H1 (cell line): Measurements from ENCODE around the gene RALGAPA2. TPM values are rescaled to one million over a fixed set of nuclear protein-coding genes. Genes with fewer than 3 reads are reported as not detected.

ENCODE experiments used
- CTCF ChIA-PET: fragments of 300-600 bp; sonication (Branson Sonifier 250); formaldehyde crosslinking; loops from one replicate; lab custom pipeline; 2021; ENCODE audit not compliant: partially characterized antibody; lab: Charles Lee
- POLR2A ChIA-PET: fragments of 300-600 bp; sonication (Branson Sonifier 250); formaldehyde crosslinking; loops from one replicate; lab custom pipeline; 2021; ENCODE audit warnings: inconsistent platforms; ENCODE audit not compliant: partially characterized antibody; lab: Charles Lee
- DNase-seq, 2 experiments: peaks; one replicate each; pipeline versions ENCODE4 v3.0.0 to v3.0.0-alpha.2; 2010 to 2022; ENCODE audit warnings: low spot score in 2 of 2, low read depth in 1 of 2, mixed read lengths in 1 of 2
- FAIRE-seq: peaks from 2 replicates; lab custom pipeline; 2011; peaks lifted over from hg19 to GRCh38; lab: Jason Lieb, UNC
- H2AFZ ChIP-seq: 2 replicates; pipeline ENCODE4 v1.8.1; 2012; ENCODE audit warnings: low read length, inconsistent platforms
- H2AK5ac ChIP-seq: 2 replicates; pipeline ENCODE4 v1.6.1; 2013; ENCODE audit warnings: low read depth, low read length
- H2BK120ac ChIP-seq: replicated peaks from 2 replicates; pipeline ENCODE3; 2013; ENCODE audit warnings: low read depth, low read length, inconsistent platforms
- H2BK12ac ChIP-seq: 2 replicates; pipeline ENCODE4 v1.6.1; 2013; ENCODE audit warnings: low read depth, low read length
- H2BK15ac ChIP-seq: 2 replicates; pipeline ENCODE4 v1.6.1; 2013; ENCODE audit warnings: low read length
- H2BK20ac ChIP-seq: 2 replicates; pipeline ENCODE4 v1.6.1; 2013; ENCODE audit warnings: low read length
- H2BK5ac ChIP-seq: 2 replicates; pipeline ENCODE4 v1.6.1; 2013; ENCODE audit warnings: low read depth, low read length
- H3K14ac ChIP-seq: 2 replicates; pipeline ENCODE4 v1.6.1; 2013; ENCODE audit warnings: inconsistent platforms; ENCODE audit not compliant: insufficient read length
- H3K18ac ChIP-seq: 2 replicates; pipeline ENCODE4 v1.6.1; 2013; ENCODE audit warnings: low read length; ENCODE audit errors: extremely low read depth
- H3K23ac ChIP-seq: 2 replicates; pipeline ENCODE4 v1.6.1; 2013; ENCODE audit warnings: inconsistent platforms; ENCODE audit not compliant: insufficient read length
- H3K23me2 ChIP-seq: 2 replicates; pipeline ENCODE4 v1.6.1; 2013; ENCODE audit warnings: low read depth, low read length
- H3K27ac ChIP-seq: 2 replicates; pipeline ENCODE4 v1.6.1; 2011; ENCODE audit warnings: low read depth, low read length, inconsistent platforms
- H3K27me3 ChIP-seq, 4 experiments: replicated peaks in 1 of 4; 1 replicate in 1 of 4; 2 replicates in 3 of 4; pipeline versions ENCODE4 v1.6.1 to v1.8.1; 2011 to 2013; ENCODE audit warnings: low read length in 3 of 4, mild to moderate bottlenecking in 3 of 4, inconsistent platforms in 2 of 4, mixed read lengths in 2 of 4, moderate library complexity in 1 of 4; ENCODE audit not compliant: control insufficient read depth in 3 of 4, insufficient read depth in 3 of 4; ENCODE audit errors: extremely low read depth in 1 of 4
- H3K36me3 ChIP-seq, 4 experiments: 2 replicates each; pipeline versions ENCODE4 v1.6.1 to v1.8.1; 2011 to 2013; ENCODE audit warnings: mild to moderate bottlenecking in 4 of 4, low read length in 3 of 4, moderate library complexity in 2 of 4, control low read depth in 1 of 4, inconsistent platforms in 1 of 4; ENCODE audit not compliant: insufficient read depth in 4 of 4, control insufficient read depth in 2 of 4
- H3K4ac ChIP-seq: replicated peaks from 2 replicates; pipeline ENCODE3; 2013; ENCODE audit warnings: low read length, low read depth, mixed read lengths, inconsistent platforms; ENCODE audit not compliant: insufficient read length
- H3K4me1 ChIP-seq, 4 experiments: replicated peaks in 1 of 4; 1 replicate in 1 of 4; 2 replicates in 3 of 4; pipeline versions ENCODE4 v1.6.1 to v1.8.1; 2011 to 2013; ENCODE audit warnings: low read length in 3 of 4, inconsistent platforms in 2 of 4, mixed read lengths in 1 of 4; ENCODE audit not compliant: insufficient read depth in 4 of 4, control insufficient read depth in 3 of 4
- H3K4me2 ChIP-seq, 2 experiments: 2 replicates each; pipeline versions ENCODE4 v1.6.1 to v1.8.1; 2011 to 2013; ENCODE audit warnings: low read depth in 2 of 2, low read length in 2 of 2, control low read depth in 1 of 2, inconsistent platforms in 1 of 2, mild to moderate bottlenecking in 1 of 2; ENCODE audit not compliant: insufficient read depth in 1 of 2
- H3K4me3 ChIP-seq, 4 experiments: fragments of 200-600, 300-600 bp in 1 of 4; sonication (generic), shearing (Covaris generic), sonication (Bioruptor Twin) in 1 of 4; 2 replicates each; pipeline versions ENCODE4 v1.5.1 to v1.8.1; 2011 to 2016; ENCODE audit warnings: low read length in 4 of 4, low read depth in 3 of 4, control low read depth in 2 of 4, inconsistent platforms in 2 of 4, mild to moderate bottlenecking in 2 of 4, mixed read lengths in 1 of 4, moderate library complexity in 1 of 4; ENCODE audit not compliant: insufficient read depth in 2 of 4; ENCODE audit errors: extremely low read depth in 1 of 4
- H3K56ac ChIP-seq: replicated peaks from 2 replicates; pipeline ENCODE3; 2013; ENCODE audit warnings: low read depth, mild to moderate bottlenecking, mixed read lengths, low read length, inconsistent platforms; ENCODE audit not compliant: insufficient read length
- H3K79me1 ChIP-seq: 2 replicates; pipeline ENCODE4 v1.6.1; 2013; ENCODE audit warnings: low read depth, low read length, control low read depth
- H3K79me2 ChIP-seq, 2 experiments: 2 replicates each; pipeline versions ENCODE4 v1.6.1 to v1.8.1; 2012 to 2013; ENCODE audit warnings: low read length in 2 of 2, mild to moderate bottlenecking in 2 of 2, inconsistent platforms in 1 of 2; ENCODE audit not compliant: insufficient read depth in 2 of 2, control insufficient read depth in 1 of 2
- H3K9ac ChIP-seq, 4 experiments: replicated peaks in 1 of 4; 1 replicate in 1 of 4; 2 replicates in 3 of 4; pipeline versions ENCODE4 v1.6.1 to v1.8.1; 2011 to 2013; ENCODE audit warnings: low read depth in 3 of 4, low read length in 3 of 4, control low read depth in 2 of 4, mild to moderate bottlenecking in 2 of 4, moderate library complexity in 2 of 4, inconsistent platforms in 1 of 4; ENCODE audit errors: extremely low read depth in 1 of 4
- H3K9me3 ChIP-seq, 2 experiments: 2 replicates each; pipeline versions ENCODE4 v1.6.1 to v1.8.1; 2012 to 2013; ENCODE audit warnings: mild to moderate bottlenecking in 2 of 2, moderate library complexity in 2 of 2, control low read depth in 1 of 2, inconsistent platforms in 1 of 2, low read depth in 1 of 2, low read length in 1 of 2, mixed read lengths in 1 of 2; ENCODE audit not compliant: insufficient read depth in 2 of 2
- H4K20me1 ChIP-seq, 2 experiments: replicated peaks in 1 of 2; 2 replicates each; pipeline versions ENCODE3 to v1.8.1; 2011 to 2013; ENCODE audit warnings: inconsistent platforms in 2 of 2, low read length in 2 of 2, mild to moderate bottlenecking in 1 of 2; ENCODE audit not compliant: insufficient read depth in 2 of 2, control insufficient read depth in 1 of 2
- H4K5ac ChIP-seq: 2 replicates; pipeline ENCODE4 v1.6.1; 2013; ENCODE audit warnings: low read length, low read depth, mixed read lengths, inconsistent platforms; ENCODE audit not compliant: insufficient read length
- H4K8ac ChIP-seq: 2 replicates; pipeline ENCODE4 v1.8.0; 2013; ENCODE audit warnings: mild to moderate bottlenecking, moderate library complexity, low read length, inconsistent platforms; ENCODE audit not compliant: insufficient read depth; ENCODE audit errors: extremely low read depth
- H4K91ac ChIP-seq: replicated peaks from 2 replicates; pipeline ENCODE3; 2013; ENCODE audit warnings: low read length, mixed read lengths, inconsistent platforms; ENCODE audit not compliant: insufficient read length
- BRCA1 ChIP-seq: IDR thresholded peaks from 2 replicates; pipeline ENCODE4 v1.6.1; 2012; ENCODE audit warnings: low read depth, low read length, improper control_type of control experiment
- CBX8 ChIP-seq: fragments of 300-800, 300-1000 bp; sonication (generic); IDR thresholded peaks from 2 replicates; pipeline ENCODE4 v1.7.1; 2016; ENCODE audit warnings: low read depth, low read length, borderline replicate concordance
- FOSL1 ChIP-seq: IDR thresholded peaks from 2 replicates; pipeline ENCODE4 v1.6.1; 2011; ENCODE audit warnings: mild to moderate bottlenecking, low read depth, low read length, moderate library complexity; ENCODE audit not compliant: insufficient read depth
- KDM4A ChIP-seq: IDR thresholded peaks from one replicate; pipeline ENCODE4 v1.7.1; 2012; ENCODE audit warnings: low read depth, mild to moderate bottlenecking, moderate library complexity, low read length, inconsistent platforms; ENCODE audit not compliant: severe bottlenecking
- KDM5A ChIP-seq: fragments of 200-600 bp; IDR thresholded peaks from 2 replicates; pipeline ENCODE4 v1.7.1; 2012; ENCODE audit warnings: mild to moderate bottlenecking, low read length, inconsistent platforms, mixed read lengths
- NANOG ChIP-seq: IDR thresholded peaks from 2 replicates; pipeline ENCODE4 v1.6.1; 2011; ENCODE audit warnings: low read length, low read depth, mild to moderate bottlenecking, inconsistent platforms; ENCODE audit not compliant: insufficient read depth, poor library complexity, severe bottlenecking
- RBBP5 ChIP-seq: IDR thresholded peaks from 2 replicates; pipeline ENCODE4 v1.7.1; 2012; ENCODE audit warnings: low read depth, mild to moderate bottlenecking, inconsistent platforms, low read length, moderate library complexity, borderline replicate concordance
- TCF12 ChIP-seq: IDR thresholded peaks from 2 replicates; pipeline ENCODE4 v1.6.1; 2011; ENCODE audit warnings: low read depth, mild to moderate bottlenecking, low read length
- TEAD4 ChIP-seq: IDR thresholded peaks from 2 replicates; pipeline ENCODE4 v1.6.1; 2012; ENCODE audit warnings: low read depth, low read length, inconsistent platforms, mixed read lengths
- WGBS, 2 experiments: shearing (Covaris generic) in 1 of 2; methylation state at CpG; one replicate each; pipeline versions ENCODE4 v1.1.6 to v1.1.7; 2013 to 2015; ENCODE audit warnings: low lambda C conversion rate in 2 of 2, mixed read lengths in 2 of 2, inconsistent platforms in 1 of 2, low coverage in 1 of 2, missing lambda C conversion rate in 1 of 2; ENCODE audit not compliant: insufficient replicate concordance in 2 of 2, insufficient coverage in 1 of 2, insufficient read length in 1 of 2; ENCODE audit errors: extremely low coverage in 1 of 2, missing lambda C conversion rate in 1 of 2; 5-methylcytosine and 5-hydroxymethylcytosine counted together
- polyA plus RNA-seq, 7 experiments: library from polyadenylated mRNA; depleted of rRNA in 3 of 7; stranded (reverse) in 5 of 7; unstranded in 2 of 7; fragments of >200 nt in 5 of 7; fragments of 200-250 nt in 2 of 7; gene quantifications; 1 replicate in 5 of 7; 2 replicates in 1 of 7; 4 replicates in 1 of 7; pipeline versions ENCODE4 v1.2.1 to v1.2.3, GENCODE V29; 2011 to 2013; ENCODE audit warnings: missing spikeins in 2 of 7, mixed read lengths in 2 of 7
- total RNA-seq: library from RNA; stranded (reverse); fragmentation: NEBNext Ultra II Directional; extraction: Animal tissue kit (Norgen Biotek cat#: 25700); gene quantifications from 2 replicates; pipeline ENCODE4 v1.2.1, GENCODE V29; 2021
- TF ChIP-seq, protein P1 (sequence below), 3 experiments: IDR thresholded peaks; 1 replicate in 2 of 3; 2 replicates in 1 of 3; pipeline versions ENCODE4 v1.5.1 to v1.6.1; 2011; ENCODE audit warnings: low read length in 3 of 3, mild to moderate bottlenecking in 3 of 3, inconsistent platforms in 2 of 3, low read depth in 1 of 3, moderate library complexity in 1 of 3; ENCODE audit not compliant: insufficient read depth in 1 of 3; ENCODE audit errors: control extremely low read depth in 1 of 3
- TF ChIP-seq, protein P2 (sequence below): IDR thresholded peaks from 2 replicates; pipeline ENCODE4 v1.6.1; 2011; ENCODE audit warnings: low read depth, mild to moderate bottlenecking, low read length; ENCODE audit not compliant: insufficient read depth

RALGAPA2 gene
- total and polyA plus RNA-seq, 2 of the 8 experiments (the other 6 are each of a cell fraction or from before 2014, with no cell fraction given) = 5.1 to 25.5 TPM

- H3K9me3 ChIP-seq = no peaks in the 10 kb centered on the region
- no peak overlapping the region for H4K8ac ChIP-seq
- no peak overlapping the region for H3K14ac ChIP-seq
- H3K9ac ChIP-seq = peak overlapping the region in 1 of 4 experiments; percentile 21; a peak in 1 of 7 replicates
- no peaks in the 10 kb centered on the region for H3K27me3 ChIP-seq
- no peak overlapping the region for H2BK12ac ChIP-seq
- no peak overlapping the region for H2AK5ac ChIP-seq
- H4K91ac ChIP-seq = no peak overlapping the region
- no peaks in the 10 kb centered on the region; the same call in 1 of the 2 replicates for H3K79me1 ChIP-seq
- no peak overlapping the region for H2AFZ ChIP-seq
- POLR2A ChIA-PET = no interaction called here
- H3K27ac ChIP-seq = no peak overlapping the region
- H3K56ac ChIP-seq = no peak overlapping the region
- no peak overlapping the region for H2BK5ac ChIP-seq
- H3K4ac ChIP-seq = no peak overlapping the region
- no peak overlapping the region for H2BK15ac ChIP-seq
- 0 out of 7 replicates have a peak, but pooled peaks cover 0 to 2% (median 0%) of the 10 kb centered on the region in 4 experiments for H3K4me1 ChIP-seq
- no peak overlapping the region for H3K4me2 ChIP-seq
- no peaks in the 10 kb centered on the region for H4K20me1 ChIP-seq
- CTCF ChIA-PET = interaction anchor here (2.4 kb wide), 1 partner anchor 30 kb away, joined by 5 read pairs; no protein-coding TSS in a partner anchor
- H3K23me2 ChIP-seq = no peaks in the 10 kb centered on the region
- FAIRE-seq (no peak), DNase-seq (no peak)
- H3K4me3 ChIP-seq = no peak overlapping the region
- no peaks in the 10 kb centered on the region for H3K79me2 ChIP-seq
- no peaks in the 10 kb centered on the region for H3K36me3 ChIP-seq
- no peak overlapping the region for H2BK120ac ChIP-seq
- H3K18ac ChIP-seq = no peak overlapping the region
- 92% methylated on average over 4 of the region's 4 CpGs; no CpG with 5 or more reads in 1 of the 2 experiments for WGBS, 2 experiments
- H3K23ac ChIP-seq = no peak overlapping the region
- H4K5ac ChIP-seq = no peak overlapping the region
- no peak overlapping the region for H2BK20ac ChIP-seq
- no peak for TF ChIP-seq TCF12
- TF ChIP-seq BRCA1 = no peak
- TF ChIP-seq KDM4A = no peak
- no peak for TF ChIP-seq RBBP5
- TF ChIP-seq FOSL1 = no peak
- no peak for TF ChIP-seq CBX8
- no peak for TF ChIP-seq TEAD4
- TF ChIP-seq, protein P1, sequence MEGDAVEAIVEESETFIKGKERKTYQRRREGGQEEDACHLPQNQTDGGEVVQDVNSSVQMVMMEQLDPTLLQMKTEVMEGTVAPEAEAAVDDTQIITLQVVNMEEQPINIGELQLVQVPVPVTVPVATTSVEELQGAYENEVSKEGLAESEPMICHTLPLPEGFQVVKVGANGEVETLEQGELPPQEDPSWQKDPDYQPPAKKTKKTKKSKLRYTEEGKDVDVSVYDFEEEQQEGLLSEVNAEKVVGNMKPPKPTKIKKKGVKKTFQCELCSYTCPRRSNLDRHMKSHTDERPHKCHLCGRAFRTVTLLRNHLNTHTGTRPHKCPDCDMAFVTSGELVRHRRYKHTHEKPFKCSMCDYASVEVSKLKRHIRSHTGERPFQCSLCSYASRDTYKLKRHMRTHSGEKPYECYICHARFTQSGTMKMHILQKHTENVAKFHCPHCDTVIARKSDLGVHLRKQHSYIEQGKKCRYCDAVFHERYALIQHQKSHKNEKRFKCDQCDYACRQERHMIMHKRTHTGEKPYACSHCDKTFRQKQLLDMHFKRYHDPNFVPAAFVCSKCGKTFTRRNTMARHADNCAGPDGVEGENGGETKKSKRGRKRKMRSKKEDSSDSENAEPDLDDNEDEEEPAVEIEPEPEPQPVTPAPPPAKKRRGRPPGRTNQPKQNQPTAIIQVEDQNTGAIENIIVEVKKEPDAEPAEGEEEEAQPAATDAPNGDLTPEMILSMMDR (IDR thresholded peaks at IDR 0.05; ENCODE audit: control extremely low read depth in 1 of 3, insufficient read depth in 1 of 3, low read depth in 1 of 3, low read length in 3 of 3) = no peak
- TF ChIP-seq, protein P2, sequence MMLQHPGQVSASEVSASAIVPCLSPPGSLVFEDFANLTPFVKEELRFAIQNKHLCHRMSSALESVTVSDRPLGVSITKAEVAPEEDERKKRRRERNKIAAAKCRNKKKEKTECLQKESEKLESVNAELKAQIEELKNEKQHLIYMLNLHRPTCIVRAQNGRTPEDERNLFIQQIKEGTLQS = no peak
- TF ChIP-seq NANOG = no peak
- TF ChIP-seq KDM5A = no peak
Observed at GRCh38 chr20:20426655-20426907, 285.9 kb downstream of the RALGAPA2 start.
